NCI-H2107 treated with DMSO at 0.1 percent for 48 hours (cell line): ENCODE results near the gene HCLS1.
A peak's percentile ranks its signal among the peaks of the same experiment; 100 is the strongest.
"Not testable (repeated sequence)": the region's sequence is repeated elsewhere in the genome, so short reads cannot be mapped to it uniquely, and the experiment has no call there.

ENCODE experiments used
- DNase-seq: peaks from one replicate; lab custom pipeline; 2025; ENCODE audit not compliant: unreplicated experiment; lab: John Stamatoyannopoulos, UW

The HCLS1 gene

DNA sequence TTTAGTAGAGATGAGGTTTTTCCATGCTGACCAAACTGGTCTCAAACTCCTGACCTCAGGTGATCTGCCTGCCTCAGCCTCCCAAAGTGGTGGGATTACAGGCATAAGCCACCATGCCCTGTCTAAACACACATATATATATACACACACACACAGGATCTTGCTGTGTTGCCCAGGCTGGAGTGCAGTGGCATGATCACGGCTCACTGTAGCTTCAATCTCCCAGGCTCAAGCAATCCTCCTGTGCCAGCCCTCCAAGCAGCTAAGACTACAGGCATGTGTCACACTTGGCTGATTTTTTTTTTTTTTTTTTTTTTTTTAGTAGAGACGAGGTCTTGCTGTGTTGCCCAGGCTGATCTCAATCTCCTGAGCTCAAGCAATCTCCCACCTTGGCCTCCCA lies 60.8 kb downstream of the HCLS1 start:
- not testable (repeated sequence) for DNase-seq

DNA sequence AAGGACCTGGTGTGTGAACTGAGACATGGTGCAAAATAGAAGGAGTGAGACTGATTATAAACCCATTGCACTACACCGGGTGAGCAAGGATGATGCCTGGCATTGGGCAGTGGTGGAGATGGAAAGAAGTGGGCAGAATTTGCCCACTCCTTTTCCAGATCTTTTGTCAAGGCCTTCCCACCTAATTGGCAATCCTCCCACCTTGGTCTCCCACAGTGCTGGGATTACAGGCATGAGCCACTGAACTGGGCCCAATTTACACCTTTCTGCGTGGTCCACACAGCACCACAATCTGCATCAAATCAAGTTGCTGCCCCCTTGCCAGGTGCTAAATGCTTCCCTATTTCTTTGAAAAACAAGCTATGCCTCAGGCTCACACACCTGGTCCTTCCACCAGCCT lies 62.1 kb downstream of the HCLS1 start:
- DNase-seq, result no peak

DNA sequence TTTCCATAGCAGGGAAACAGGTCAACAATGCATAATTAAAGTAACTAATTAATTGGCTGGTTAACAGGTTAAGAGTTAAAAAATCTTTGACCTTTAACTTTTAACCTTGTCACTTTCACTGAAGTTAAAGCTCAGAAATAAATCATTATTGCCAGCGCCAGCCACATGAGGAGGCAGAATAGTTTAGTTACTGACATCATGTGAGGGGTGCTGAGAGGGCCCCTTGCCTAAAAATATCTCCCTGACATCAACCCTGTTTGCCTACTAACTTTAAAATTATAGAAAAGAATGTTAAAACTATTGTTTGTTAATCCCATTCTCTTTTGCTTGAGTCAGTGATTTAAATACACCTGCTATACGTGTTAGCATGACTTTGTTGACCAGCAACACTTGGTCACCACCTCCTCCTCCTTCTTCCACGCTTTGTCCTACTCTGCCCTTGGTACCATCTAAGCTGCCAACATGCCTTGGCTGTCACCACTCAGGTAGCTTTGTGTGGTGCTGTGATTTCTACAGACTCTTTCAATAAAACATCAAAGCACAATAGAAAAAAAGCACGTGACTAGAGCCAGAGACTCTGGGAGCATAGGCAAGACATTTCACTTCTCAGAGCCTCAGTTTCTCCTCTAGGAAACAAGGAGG lies 64.8 kb downstream of the HCLS1 start:
- no peak for DNase-seq

DNA sequence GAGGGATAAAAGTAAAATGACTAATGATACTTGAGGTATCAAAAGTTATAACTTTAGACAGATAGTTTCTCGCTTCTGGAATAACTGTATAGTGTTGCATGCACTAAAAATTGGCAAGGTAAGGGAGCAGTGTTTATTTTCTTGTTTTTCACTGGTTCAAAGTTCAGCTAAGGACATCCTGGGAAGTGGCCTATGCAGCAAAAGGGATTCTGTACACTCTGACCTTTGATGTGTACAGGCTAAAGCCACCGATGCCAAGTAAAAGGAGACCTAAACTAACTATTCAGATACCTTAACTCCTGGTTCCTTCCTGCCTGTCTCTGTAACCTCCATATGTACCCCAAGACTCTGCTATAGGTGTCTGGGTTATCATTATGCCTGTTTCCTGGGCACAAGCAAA lies 65.9 kb downstream of the HCLS1 start:
- no peak for DNase-seq

DNA sequence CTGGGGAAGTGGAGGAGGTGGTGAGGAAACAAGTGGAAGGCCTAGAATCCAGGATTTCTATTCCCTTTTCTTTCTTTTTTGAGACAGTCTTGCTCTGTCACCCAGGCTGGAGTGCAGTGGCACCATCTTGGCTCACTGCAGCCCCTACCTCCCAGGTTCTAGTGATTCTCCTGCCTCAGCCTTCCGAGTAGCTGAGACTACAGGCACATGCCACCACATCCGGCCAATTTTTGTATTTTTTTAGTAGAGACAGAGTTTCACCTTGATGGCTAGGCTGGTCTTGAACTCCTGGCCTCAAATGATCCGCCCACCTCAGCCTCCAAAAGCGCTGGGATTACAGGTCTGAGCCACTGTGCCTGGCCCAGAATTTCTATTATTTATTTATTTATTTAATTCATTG lies 66.9 kb downstream of the HCLS1 start:
- not testable (repeated sequence) for DNase-seq

DNA sequence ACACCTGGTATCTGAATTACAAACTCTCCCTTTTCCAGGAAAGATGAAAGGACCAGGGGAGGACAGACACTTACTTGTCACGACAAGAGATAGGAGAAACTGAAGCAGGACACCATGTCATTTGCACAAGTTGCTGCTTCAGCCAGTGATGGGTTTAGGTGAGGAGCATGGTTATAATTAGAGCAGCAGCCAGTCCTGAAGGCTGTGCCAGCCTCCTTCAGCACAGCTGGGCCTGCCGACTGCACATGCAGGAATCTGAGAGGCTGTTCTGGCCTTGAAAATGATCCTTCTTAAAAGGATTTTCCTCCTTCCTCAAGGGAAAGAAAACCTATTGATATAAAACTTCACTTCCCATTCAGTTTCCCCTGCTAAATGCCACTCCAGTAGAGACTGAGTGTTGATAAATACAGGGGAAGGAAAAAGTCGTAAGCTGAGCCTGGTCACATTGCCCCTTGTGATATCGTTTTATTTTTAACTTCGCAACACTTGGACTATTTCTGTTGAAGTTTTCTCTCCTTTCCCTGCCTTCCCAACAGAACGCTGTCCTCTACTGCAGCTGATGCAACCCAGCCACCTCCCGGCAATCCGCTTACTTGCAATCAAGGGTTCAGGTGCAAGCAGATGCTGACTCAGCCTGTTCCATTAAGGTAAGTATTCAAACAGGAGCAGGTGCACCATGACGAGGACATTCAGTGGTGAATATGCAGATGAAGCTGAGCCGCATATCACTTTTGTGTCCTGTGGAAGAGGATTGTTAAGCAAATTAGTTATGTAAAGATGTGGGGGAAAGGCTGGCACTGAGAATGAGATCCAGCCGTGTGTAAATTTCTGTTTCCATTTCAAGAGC lies 67.6 kb downstream of the HCLS1 start, which contains the start of gene FBXO40:
FBXO40 (plus strand) TSS at position 524 of the 847 bp plus-strand sequence. CDS start 27,197 bp downstream, outside the sequence.
- DNase-seq, result peak; percentile 94

DNA sequence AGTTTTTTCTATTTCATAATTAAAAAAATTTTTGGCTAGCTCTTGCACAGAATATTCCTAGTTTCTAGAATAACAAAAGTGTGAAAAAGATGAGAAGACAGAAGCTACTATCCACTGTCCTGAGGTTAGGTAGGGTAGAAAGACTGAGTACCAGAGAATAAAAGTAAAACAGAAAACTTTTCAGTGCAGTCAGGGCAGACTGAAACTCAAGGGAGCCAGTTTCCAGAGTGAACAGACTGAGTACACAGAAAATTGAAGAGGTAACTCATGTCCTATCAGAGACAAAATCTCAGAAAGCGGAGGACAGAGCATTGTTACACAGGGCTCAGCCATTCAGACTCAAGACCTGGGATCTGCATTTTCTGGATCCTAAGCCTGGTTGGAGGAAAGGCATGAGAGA lies 76.3 kb downstream of the HCLS1 start:
- no peak for DNase-seq

DNA sequence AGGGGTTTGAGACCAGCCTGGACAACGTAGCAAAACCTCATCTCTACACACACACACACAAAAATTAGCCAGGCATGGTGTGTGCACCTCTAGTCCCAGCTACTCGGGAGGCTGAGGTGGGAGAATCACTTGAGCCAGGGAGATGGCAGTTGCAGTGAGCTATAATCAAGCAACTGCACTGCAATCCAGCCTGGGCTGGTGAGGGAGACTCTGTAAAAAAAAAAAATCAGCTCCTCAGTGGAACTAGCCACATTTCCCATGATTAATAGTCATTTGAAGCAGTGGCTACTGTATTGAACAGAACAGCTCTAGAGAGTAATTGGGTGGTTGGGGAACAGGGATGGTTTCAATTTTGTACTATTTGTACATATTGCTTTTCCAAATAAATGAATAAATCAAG lies 79.0 kb downstream of the HCLS1 start:
- DNase-seq, result no peak
